Hepatocyte (in vitro differentiated cells): ENCODE results near the gene PRKAA1. TPM values are rescaled to one million over a fixed set of nuclear protein-coding genes. Genes with fewer than 3 reads are reported as not detected.

ENCODE experiments used
- DNase-seq: peaks from one replicate; pipeline ENCODE4 v3.0.0-alpha.2; 2016; ENCODE audit warnings: low spot score
- H2AFZ ChIP-seq: fragments of 200-600 bp; sonication (generic); 2 replicates; pipeline ENCODE4 v1.6.0; 2016; ENCODE audit warnings: antibody characterized with exemption, mild to moderate bottlenecking
- H3K27ac ChIP-seq: fragments of 200-600 bp; sonication (generic); 2 replicates; pipeline ENCODE4 v1.5.1; 2016; ENCODE audit warnings: mild to moderate bottlenecking
- H3K27me3 ChIP-seq: fragments of 200-600 bp; sonication (generic); 2 replicates; pipeline ENCODE4 v1.6.1; 2016
- H3K36me3 ChIP-seq: fragments of 200-600 bp; sonication (generic); replicated peaks from 2 replicates; pipeline ENCODE4 v1.5.1; 2016; ENCODE audit warnings: low read depth; ENCODE audit not compliant: insufficient read depth
- H3K4me1 ChIP-seq: fragments of 200-600 bp; sonication (generic); 2 replicates; pipeline ENCODE4 v1.5.1; 2016; ENCODE audit warnings: mild to moderate bottlenecking, moderate library complexity; ENCODE audit not compliant: insufficient read depth
- H3K4me2 ChIP-seq: fragments of 200-600 bp; sonication (generic); 2 replicates; pipeline ENCODE4 v1.6.0; 2016
- H3K4me3 ChIP-seq: fragments of 200-600 bp; sonication (generic); 2 replicates; pipeline ENCODE4 v1.5.1; 2016; ENCODE audit warnings: mild to moderate bottlenecking
- H3K79me2 ChIP-seq: fragments of 200-600 bp; sonication (generic); 2 replicates; pipeline ENCODE4 v1.6.0; 2017; ENCODE audit warnings: mild to moderate bottlenecking
- H3K9me2 ChIP-seq: fragments of 200-600 bp; sonication (generic); replicated peaks from 2 replicates; pipeline ENCODE4 v1.6.0; 2017; ENCODE audit warnings: mild to moderate bottlenecking; ENCODE audit not compliant: insufficient read depth
- H3K9me3 ChIP-seq: fragments of 200-600 bp; sonication (generic); 2 replicates; pipeline ENCODE4 v1.5.1; 2016; ENCODE audit warnings: low read depth, mild to moderate bottlenecking
- H4K20me1 ChIP-seq: fragments of 200-600 bp; sonication (generic); 2 replicates; pipeline ENCODE4 v1.6.0; 2016; ENCODE audit warnings: mild to moderate bottlenecking; ENCODE audit not compliant: insufficient read depth, poor library complexity, severe bottlenecking
- EZH2 ChIP-seq: fragments of 200-600 bp; sonication (generic); IDR thresholded peaks from 2 replicates; pipeline ENCODE4 v1.6.1; 2016; ENCODE audit warnings: antibody characterized with exemption, mild to moderate bottlenecking, borderline replicate concordance
- EZH2phosphoT487 ChIP-seq: fragments of 200-600 bp; sonication (generic); IDR thresholded peaks from one replicate; pipeline ENCODE4 v1.6.1; 2018; ENCODE audit warnings: antibody characterized with exemption, mild to moderate bottlenecking, low read depth, moderate library complexity; ENCODE audit not compliant: unreplicated experiment, severe bottlenecking
- WGBS: methylation state at CpG from one replicate; pipeline ENCODE4 v1.1.6; 2016; ENCODE audit warnings: low lambda C conversion rate; ENCODE audit errors: missing lambda C conversion rate; 5-methylcytosine and 5-hydroxymethylcytosine counted together
- polyA plus RNA-seq: library from polyadenylated mRNA; unstranded; fragments of >200 nt; fragmentation: Nextera tagmentation; extraction: Ambion mirVana; gene quantifications from 2 replicates; pipeline ENCODE4 v1.2.1, GENCODE V29; 2016
- total RNA-seq: library from RNA; depleted of rRNA; stranded (reverse); fragments of >200 nt; gene quantifications from 2 replicates; pipeline ENCODE4 v1.2.3, GENCODE V29; 2014
- TF ChIP-seq, protein P1 (sequence below): fragments of 200-600 bp; sonication (generic); IDR thresholded peaks from 2 replicates; pipeline ENCODE4 v1.5.1; 2016; ENCODE audit warnings: antibody characterized with exemption, mild to moderate bottlenecking; ENCODE audit not compliant: poor library complexity

PRKAA1 gene
- total and polyA plus RNA-seq, 2 experiments from 2014 or later = 25.7 to 90.4 TPM

- Histone ChIP-seq H3K9me2 (no peaks in the 10 kb centered on the region), H3K27me3 (no peaks in the 10 kb centered on the region), H3K4me3 (no peak overlapping the region), H3K9me3 (no peaks in the 10 kb centered on the region), H3K79me2 (peaks cover 85% of the 10 kb centered on the region), H2AFZ (no peak overlapping the region), H4K20me1 (peaks cover 25% of the 10 kb centered on the region), H3K4me2 (no peak overlapping the region), H3K36me3 (no peaks in the 10 kb centered on the region), H3K27ac (no peak overlapping the region), H3K4me1 (peaks cover 25% of the 10 kb centered on the region)
- 100% methylated on average over 1 of the region's 1 CpG for WGBS
- DNase-seq = no peak
- TF ChIP-seq EZH2phosphoT487 (no peak), EZH2 (no peak)
- TF ChIP-seq, protein P1, sequence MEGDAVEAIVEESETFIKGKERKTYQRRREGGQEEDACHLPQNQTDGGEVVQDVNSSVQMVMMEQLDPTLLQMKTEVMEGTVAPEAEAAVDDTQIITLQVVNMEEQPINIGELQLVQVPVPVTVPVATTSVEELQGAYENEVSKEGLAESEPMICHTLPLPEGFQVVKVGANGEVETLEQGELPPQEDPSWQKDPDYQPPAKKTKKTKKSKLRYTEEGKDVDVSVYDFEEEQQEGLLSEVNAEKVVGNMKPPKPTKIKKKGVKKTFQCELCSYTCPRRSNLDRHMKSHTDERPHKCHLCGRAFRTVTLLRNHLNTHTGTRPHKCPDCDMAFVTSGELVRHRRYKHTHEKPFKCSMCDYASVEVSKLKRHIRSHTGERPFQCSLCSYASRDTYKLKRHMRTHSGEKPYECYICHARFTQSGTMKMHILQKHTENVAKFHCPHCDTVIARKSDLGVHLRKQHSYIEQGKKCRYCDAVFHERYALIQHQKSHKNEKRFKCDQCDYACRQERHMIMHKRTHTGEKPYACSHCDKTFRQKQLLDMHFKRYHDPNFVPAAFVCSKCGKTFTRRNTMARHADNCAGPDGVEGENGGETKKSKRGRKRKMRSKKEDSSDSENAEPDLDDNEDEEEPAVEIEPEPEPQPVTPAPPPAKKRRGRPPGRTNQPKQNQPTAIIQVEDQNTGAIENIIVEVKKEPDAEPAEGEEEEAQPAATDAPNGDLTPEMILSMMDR = no peak
Observed at GRCh38 chr5:40778133-40778532, 20.0 kb downstream of the PRKAA1 start.

- Histone ChIP-seq H3K4me3 (no peak overlapping the region), H3K79me2 (peaks cover 74% of the 10 kb centered on the region), H3K27ac (peak overlapping the region; percentile 82), H3K27me3 (no peaks in the 10 kb centered on the region), H3K4me2 (no peak overlapping the region), H3K9me2 (no peaks in the 10 kb centered on the region), H3K36me3 (no peaks in the 10 kb centered on the region), H3K9me3 (no peaks in the 10 kb centered on the region), H4K20me1 (peaks cover 15% of the 10 kb centered on the region), H3K4me1 (peaks cover 21% of the 10 kb centered on the region), H2AFZ (no peak overlapping the region)
- TF ChIP-seq, protein P1 = no peak
- no peak for TF ChIP-seq EZH2phosphoT487
- TF ChIP-seq EZH2 = no peak
- no peak for DNase-seq
- 61% methylated on average over 1 of the region's 1 CpG for WGBS
Observed at GRCh38 chr5:40776658-40776977, 21.6 kb downstream of the PRKAA1 start.

DNA sequence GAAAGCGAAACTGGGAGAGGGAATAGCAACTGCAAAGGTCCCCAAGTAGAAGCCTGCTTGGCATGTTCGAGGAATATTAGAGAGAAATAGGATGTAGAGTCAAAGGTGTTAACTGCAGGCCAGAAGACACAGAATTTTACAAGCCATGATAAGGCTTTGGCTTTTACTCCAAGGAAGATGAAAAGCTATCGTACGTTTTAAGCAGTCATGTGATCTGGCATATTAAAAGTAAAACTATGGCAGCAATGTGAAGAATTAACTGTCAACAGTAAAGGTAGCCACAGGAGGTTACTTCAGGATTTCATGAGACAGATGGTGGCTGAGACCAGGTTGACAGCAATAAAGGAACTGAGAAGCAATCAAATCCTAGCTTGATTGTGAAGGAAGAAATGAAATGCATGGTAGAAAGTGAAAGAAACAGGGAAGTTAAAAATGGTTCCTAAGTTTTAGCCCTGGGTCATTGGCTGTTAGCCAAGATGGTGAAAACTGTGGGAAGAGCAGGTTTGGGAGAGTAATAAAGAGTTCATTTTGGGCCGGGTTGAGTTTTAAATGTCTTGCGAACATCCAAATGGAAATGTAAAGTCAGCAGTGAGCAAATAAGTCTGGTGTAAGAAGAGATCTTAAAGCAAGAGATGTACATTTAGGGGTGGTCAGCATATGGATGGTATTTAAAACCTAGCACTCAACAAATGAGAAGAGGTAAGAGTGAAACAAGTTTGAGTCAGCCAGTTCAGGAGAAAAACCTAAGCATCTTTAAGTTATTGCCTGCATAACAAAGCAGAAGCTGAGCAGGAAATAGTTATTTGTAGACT lies 22.1 kb downstream of the PRKAA1 start:
- Histone ChIP-seq H3K79me2 (peaks cover 68% of the 10 kb centered on the region), H3K4me1 (peaks cover 21% of the 10 kb centered on the region), H3K36me3 (no peaks in the 10 kb centered on the region), H3K27me3 (no peaks in the 10 kb centered on the region), H2AFZ (no peak overlapping the region), H3K9me3 (no peaks in the 10 kb centered on the region), H3K27ac (peak overlapping the region; percentile 82), H3K9me2 (no peaks in the 10 kb centered on the region), H3K4me2 (peak overlapping the region; percentile 38), H3K4me3 (no peak overlapping the region), H4K20me1 (peaks cover 9% of the 10 kb centered on the region)
- no peak for DNase-seq
- WGBS = 61% methylated on average over 6 of the region's 6 CpGs
- TF ChIP-seq, protein P1 = no peak
- no peak for TF ChIP-seq EZH2phosphoT487
- no peak for TF ChIP-seq EZH2
